H9 (cell line): Measurements from ENCODE around the gene MYO5B. TPM values are rescaled to one million over a fixed set of nuclear protein-coding genes. Genes with fewer than 3 reads are reported as not detected.

Experiments used
- DNase-seq: peaks from one replicate; pipeline ENCODE4 v3.0.0-alpha.2; 2017
- H2AFZ ChIP-seq: one replicate; pipeline ENCODE4 v1.6.1; 2013; ENCODE audit warnings: mild to moderate bottlenecking, low read length, control low read depth, moderate library complexity
- H2AK5ac ChIP-seq: 2 replicates; pipeline ENCODE4 v1.6.1; 2013; ENCODE audit warnings: low read length, control low read depth, mixed read lengths; ENCODE audit not compliant: insufficient read length
- H2BK120ac ChIP-seq: one replicate; pipeline ENCODE4 v1.6.1; 2013; ENCODE audit warnings: low read depth, mild to moderate bottlenecking, low read length, control low read depth, inconsistent platforms; ENCODE audit not compliant: poor library complexity, severe bottlenecking
- H2BK12ac ChIP-seq: 2 replicates; pipeline ENCODE4 v1.6.1; 2013; ENCODE audit warnings: low read length, control low read depth, mixed read lengths, low read depth; ENCODE audit not compliant: insufficient read length
- H2BK15ac ChIP-seq: 2 replicates; pipeline ENCODE4 v1.6.1; 2013; ENCODE audit warnings: low read depth, low read length, control low read depth
- H2BK20ac ChIP-seq: one replicate; pipeline ENCODE4 v1.6.1; 2013; ENCODE audit warnings: low read depth, mild to moderate bottlenecking, low read length, control low read depth, inconsistent platforms; ENCODE audit not compliant: poor library complexity, severe bottlenecking
- H2BK5ac ChIP-seq: 2 replicates; pipeline ENCODE4 v1.6.1; 2013; ENCODE audit warnings: low read length, control low read depth, mixed read lengths; ENCODE audit not compliant: insufficient read length
- H3K14ac ChIP-seq: 2 replicates; pipeline ENCODE4 v1.6.1; 2013; ENCODE audit warnings: low read length, control low read depth; ENCODE audit not compliant: insufficient read depth
- H3K18ac ChIP-seq: 2 replicates; pipeline ENCODE4 v1.6.1; 2013; ENCODE audit warnings: low read depth, mild to moderate bottlenecking, mixed read lengths, low read length, control low read depth; ENCODE audit not compliant: insufficient read length
- H3K23ac ChIP-seq: 2 replicates; pipeline ENCODE4 v1.6.1; 2013; ENCODE audit warnings: low read length, control low read depth, mixed read lengths, low read depth; ENCODE audit not compliant: insufficient read length
- H3K23me2 ChIP-seq: 2 replicates; pipeline ENCODE4 v1.6.1; 2013; ENCODE audit warnings: low read depth, mild to moderate bottlenecking, mixed read lengths, low read length, control low read depth; ENCODE audit not compliant: insufficient read length, poor library complexity, severe bottlenecking
- H3K27ac ChIP-seq: 2 replicates; pipeline ENCODE4 v1.5.1; 2013; ENCODE audit warnings: low read length, control low read depth, mixed read lengths, low read depth; ENCODE audit not compliant: insufficient read length
- H3K27me3 ChIP-seq: 2 replicates; pipeline ENCODE4 v1.6.1; 2013; ENCODE audit warnings: low read length, control low read depth, inconsistent platforms; ENCODE audit not compliant: insufficient read depth
- H3K4ac ChIP-seq: 2 replicates; pipeline ENCODE4 v1.6.1; 2013; ENCODE audit warnings: low read depth, mild to moderate bottlenecking, control low read depth, inconsistent platforms, low read length, moderate library complexity
- H3K4me1 ChIP-seq: 2 replicates; pipeline ENCODE4 v1.6.1; 2013; ENCODE audit warnings: low read length, control low read depth, inconsistent platforms; ENCODE audit not compliant: insufficient read depth
- H3K4me2 ChIP-seq: 2 replicates; pipeline ENCODE4 v1.6.1; 2013; ENCODE audit warnings: low read length, control low read depth, mixed read lengths; ENCODE audit not compliant: insufficient read length, insufficient read depth
- H3K56ac ChIP-seq: 2 replicates; pipeline ENCODE4 v1.6.1; 2013; ENCODE audit warnings: low read depth, mild to moderate bottlenecking, mixed read lengths, low read length, control low read depth; ENCODE audit not compliant: insufficient read length
- H3K79me1 ChIP-seq: 2 replicates; pipeline ENCODE4 v1.6.1; 2013; ENCODE audit warnings: low read depth, mild to moderate bottlenecking, moderate library complexity, low read length, control low read depth, inconsistent platforms; ENCODE audit not compliant: insufficient read depth, poor library complexity, severe bottlenecking
- H3K79me2 ChIP-seq: 2 replicates; pipeline ENCODE4 v1.6.1; 2013; ENCODE audit warnings: low read length, control low read depth, inconsistent platforms; ENCODE audit not compliant: insufficient read depth
- H3K9ac ChIP-seq: 2 replicates; pipeline ENCODE4 v1.6.1; 2013; ENCODE audit warnings: low read length, control low read depth, mixed read lengths; ENCODE audit not compliant: insufficient read length; ENCODE audit errors: extremely low read depth
- H3K9me3 ChIP-seq: one replicate; pipeline ENCODE4 v1.6.1; 2013; ENCODE audit warnings: low read depth, low read length, inconsistent platforms; ENCODE audit not compliant: control insufficient read depth
- H3T11ph ChIP-seq: one replicate; pipeline ENCODE4 v1.6.1; 2013; ENCODE audit warnings: mild to moderate bottlenecking, low read length, control low read depth, inconsistent platforms
- H4K20me1 ChIP-seq: one replicate; pipeline ENCODE4 v1.6.1; 2013; ENCODE audit not compliant: control insufficient read depth, insufficient read length, insufficient read depth
- H4K5ac ChIP-seq: 2 replicates; pipeline ENCODE4 v1.6.1; 2013; ENCODE audit warnings: low read depth, mild to moderate bottlenecking, mixed read lengths, low read length, control low read depth; ENCODE audit not compliant: insufficient read length
- H4K8ac ChIP-seq: replicated peaks from 2 replicates; pipeline ENCODE4 v1.6.1; 2013; ENCODE audit warnings: low read length, control low read depth, mixed read lengths, low read depth; ENCODE audit not compliant: insufficient read length
- H4K91ac ChIP-seq: 2 replicates; pipeline ENCODE4 v1.6.1; 2013; ENCODE audit warnings: low read depth, mild to moderate bottlenecking, moderate library complexity, mixed read lengths, low read length, control low read depth; ENCODE audit not compliant: insufficient read length
- H3K27ac Mint-ChIP-seq, 3 experiments: 2 replicates in 2 of 3; 3 replicates in 1 of 3; pipeline ENCODE4 v1.8.0; 2020 to 2021; ENCODE audit warnings: mixed read lengths in 3 of 3, mild to moderate bottlenecking in 1 of 3, moderate library complexity in 1 of 3
- H3K27me3 Mint-ChIP-seq: 2 replicates; pipeline ENCODE4 v1.8.0; 2021; ENCODE audit warnings: low read depth, mild to moderate bottlenecking, moderate library complexity, mixed read lengths
- H3K36me3 Mint-ChIP-seq, 3 experiments: 2 replicates in 2 of 3; 3 replicates in 1 of 3; pipeline ENCODE4 v1.8.0; 2020 to 2021; ENCODE audit warnings: low read depth in 3 of 3, mixed read lengths in 3 of 3; ENCODE audit not compliant: insufficient read depth in 1 of 3
- H3K4me1 Mint-ChIP-seq, 2 experiments: 2 replicates each; pipeline ENCODE4 v1.8.0; 2020; ENCODE audit warnings: mixed read lengths in 2 of 2
- H3K4me3 Mint-ChIP-seq, 2 experiments: 2 replicates in 1 of 2; 3 replicates in 1 of 2; pipeline ENCODE4 v1.8.0; 2020 to 2021; ENCODE audit warnings: mild to moderate bottlenecking in 2 of 2, mixed read lengths in 2 of 2, moderate library complexity in 1 of 2
- H3K9me3 Mint-ChIP-seq, 2 experiments: 2 replicates in 1 of 2; 3 replicates in 1 of 2; pipeline ENCODE4 v1.8.0; 2020; ENCODE audit warnings: mild to moderate bottlenecking in 2 of 2, mixed read lengths in 2 of 2, moderate library complexity in 1 of 2
- CTCF ChIP-seq: fragments of 200-600 bp; sonication (generic); conservative IDR thresholded peaks from 3 replicates; pipeline ENCODE4 v1.8.0; 2021; ENCODE audit warnings: antibody characterized with exemption, mild to moderate bottlenecking
- WGBS: extraction: QIAGEN DNeasy Blood & Tissue Kit; methylation state at CpG from one replicate; pipeline ENCODE4 v1.1.7; 2013; ENCODE audit warnings: missing lambda C conversion rate, low lambda C conversion rate, mixed read lengths; ENCODE audit not compliant: insufficient read length; ENCODE audit errors: extremely low coverage; 5-methylcytosine and 5-hydroxymethylcytosine counted together
- total RNA-seq: library from RNA; stranded (reverse); gene quantifications from 2 replicates; pipeline ENCODE4 v1.2.1, GENCODE V29; 2021

MYO5B gene
- total RNA-seq, 1 experiment from 2014 or later, result 9.3 TPM

GRCh38 chr18:49899657-49900330 lies 295.2 kb downstream of the MYO5B start:
- Histone ChIP-seq H3K4ac (no peak overlapping the region), H2BK12ac (no peak overlapping the region), H3K23me2 (no peaks in the 10 kb centered on the region), H3K4me2 (no peak overlapping the region), H4K20me1 (no peaks in the 10 kb centered on the region), H3K9me3 (no peaks in the 10 kb centered on the region), H3K27me3 (no peaks in the 10 kb centered on the region), H3T11ph (no peak overlapping the region), H3K9ac (no peak overlapping the region), H2AFZ (no peak overlapping the region), H4K91ac (no peak overlapping the region), H4K5ac (no peak overlapping the region), H3K27ac (no peak overlapping the region), H3K14ac (no peak overlapping the region), H3K18ac (no peak overlapping the region), H4K8ac (no peak overlapping the region), H2BK5ac (no peak overlapping the region), H3K79me1 (no peaks in the 10 kb centered on the region), H3K79me2 (no peaks in the 10 kb centered on the region), H3K56ac (no peak overlapping the region), H2AK5ac (no peak overlapping the region), H2BK20ac (no peak overlapping the region), H2BK15ac (no peak overlapping the region), H3K4me1 (no peaks in the 10 kb centered on the region), H2BK120ac (no peak overlapping the region), H3K23ac (no peak overlapping the region)
- no CpG with 5 or more reads among the region's 5 CpGs for WGBS
- H3K9me3 Mint-ChIP-seq, result no peaks in the 10 kb centered on the region
- H3K27me3 Mint-ChIP-seq, result peaks cover 2% of the 10 kb centered on the region; the same call in 1 of the 2 replicates
- 0 out of 3 replicates have a peak, but pooled peaks have one; percentile 21 for TF ChIP-seq CTCF
- H3K27ac Mint-ChIP-seq, result no peak overlapping the region; a peak in 1 of 7 replicates
- no peak for DNase-seq
- peaks cover 9 to 14% of the 10 kb centered on the region in 2 experiments for H3K4me1 Mint-ChIP-seq
- no peak overlapping the region for H3K4me3 Mint-ChIP-seq
- H3K36me3 Mint-ChIP-seq, result peaks cover 2 to 8% (median 5%) of the 10 kb centered on the region in 3 experiments; a peak in 4 of 7 replicates
